ENCODE measurements around the gene CHST12. TPM values are rescaled to one million over a fixed set of nuclear protein-coding genes. Genes with fewer than 3 reads are reported as not detected.

Gene CHST12
- total and polyA plus RNA-seq, 2 of the 4 experiments (the other 2 are of a cell fraction) = 3.8 to 27.0 TPM

DNA sequence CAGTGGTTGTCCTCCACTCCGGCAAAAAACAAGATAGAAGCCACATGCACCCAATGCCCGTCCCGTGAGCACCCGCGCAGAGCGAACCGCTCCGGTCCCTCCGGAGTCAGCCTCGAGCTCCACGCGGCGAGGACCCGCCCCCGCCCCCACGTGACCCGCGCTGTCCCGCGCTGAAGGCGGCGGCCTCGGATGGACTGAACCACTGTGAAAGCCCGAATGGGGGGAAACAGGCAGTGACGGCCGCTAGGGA lies 49.5 kb upstream of the CHST12 start:
- H3K36me3 ChIP-seq (ENCODE audit: control insufficient read depth, insufficient read depth, low read length) = peaks cover 5% of the 10 kb centered on the region
- peak overlapping the region; percentile 100 for H2BK120ac ChIP-seq (ENCODE audit: low read depth, low read length)
- H2BK15ac ChIP-seq (ENCODE audit: low read depth, low read length) = peak overlapping the region; percentile 96; the same call in 2 of the 3 replicates
- peak overlapping the region; percentile 98 for H3K18ac ChIP-seq (ENCODE audit: low read depth, low read length)
- H3K27ac ChIP-seq (ENCODE audit: insufficient read depth, low read length) = peak overlapping the region; percentile 96
- POLR2A ChIA-PET (ENCODE audit: unreplicated experiment) = interaction anchor here (0.6 kb wide), 2 partner anchors 17 to 79 kb away, joined by 3 read pairs; no protein-coding TSS in a partner anchor
- peak overlapping the region; percentile 87 to 99 for H4K8ac ChIP-seq (ENCODE audit: low read depth in 2 of 2, low read length in 2 of 2)
- peak overlapping the region; percentile 59 for H2AK9ac ChIP-seq (replicated peaks; ENCODE audit: low read depth, low read length, poor library complexity)
- H2BK5ac ChIP-seq (ENCODE audit: low read depth, low read length, poor library complexity, severe bottlenecking) = peak overlapping the region; percentile 97
- peak overlapping the region; percentile 96 for H4K5ac ChIP-seq (ENCODE audit: low read depth, low read length)
- H3K79me1 ChIP-seq (ENCODE audit: low read depth in 1 of 2, low read length in 2 of 2) = peaks cover 2 to 35% of the 10 kb centered on the region in 2 experiments; a peak in 3 of 4 replicates
- intact Hi-C loops (cut with micrococcal nuclease) = no loop called here
- peak; percentile 78 for ATAC-seq (ENCODE audit: low read depth)
- H3K9me3 ChIP-seq (ENCODE audit: control insufficient read depth, insufficient read depth, low read length) = no peaks in the 10 kb centered on the region
- peak overlapping the region; percentile 61 for H2AK5ac ChIP-seq (ENCODE audit: low read depth, low read length)
- peak overlapping the region; percentile 100 for H3K23ac ChIP-seq (ENCODE audit: low read depth, low read length)
- CTCF ChIA-PET = no interaction called here
- peak overlapping the region; percentile 100 for H3K56ac ChIP-seq (ENCODE audit: extremely low read depth, insufficient read depth, low read length)
- H3K14ac ChIP-seq (replicated peaks; ENCODE audit: low read depth, low read length) = peak overlapping the region; percentile 99
- peaks cover 3% of the 10 kb centered on the region for H3K4me1 ChIP-seq (ENCODE audit: control insufficient read depth, insufficient read depth, low read length)
- peaks cover 12% of the 10 kb centered on the region for H3K9me1 ChIP-seq (ENCODE audit: insufficient read depth, low read length)
- H4K20me1 ChIP-seq (ENCODE audit: insufficient read depth, low read length) = peaks cover 41% of the 10 kb centered on the region
- BruUV-seq (replicated peaks) = no TSS peak
- H3K27me3 ChIP-seq (ENCODE audit: control insufficient read depth, insufficient read depth, low read length) = no peaks in the 10 kb centered on the region
- in situ Hi-C loops (cut with MboI; ENCODE audit: low sequenced_read_pairs) = no loop called here
- peak overlapping the region; percentile 99 for H3K9ac ChIP-seq (ENCODE audit: low read depth, low read length)
- dilution Hi-C loops (cut with HindIII; ENCODE audit: low sequenced_read_pairs, unreplicated experiment) = no loop called here
- peak overlapping the region; percentile 100 for H2BK20ac ChIP-seq (ENCODE audit: low read depth, low read length)
- H3K4me3 ChIP-seq (ENCODE audit: insufficient read depth, low read depth, low read length) = peak overlapping the region; percentile 55
- 0% methylated on average over 6 of the region's 26 CpGs; no CpG with 5 or more reads in 1 of the 2 experiments for WGBS, 2 experiments (ENCODE audit: extremely low coverage in 2 of 2, insufficient read length in 1 of 2)
- peak; percentile 86 for DNase-seq
- H4K91ac ChIP-seq (ENCODE audit: insufficient read depth, low read depth, low read length) = peak overlapping the region; percentile 99
- TF ChIP-seq, protein P1, sequence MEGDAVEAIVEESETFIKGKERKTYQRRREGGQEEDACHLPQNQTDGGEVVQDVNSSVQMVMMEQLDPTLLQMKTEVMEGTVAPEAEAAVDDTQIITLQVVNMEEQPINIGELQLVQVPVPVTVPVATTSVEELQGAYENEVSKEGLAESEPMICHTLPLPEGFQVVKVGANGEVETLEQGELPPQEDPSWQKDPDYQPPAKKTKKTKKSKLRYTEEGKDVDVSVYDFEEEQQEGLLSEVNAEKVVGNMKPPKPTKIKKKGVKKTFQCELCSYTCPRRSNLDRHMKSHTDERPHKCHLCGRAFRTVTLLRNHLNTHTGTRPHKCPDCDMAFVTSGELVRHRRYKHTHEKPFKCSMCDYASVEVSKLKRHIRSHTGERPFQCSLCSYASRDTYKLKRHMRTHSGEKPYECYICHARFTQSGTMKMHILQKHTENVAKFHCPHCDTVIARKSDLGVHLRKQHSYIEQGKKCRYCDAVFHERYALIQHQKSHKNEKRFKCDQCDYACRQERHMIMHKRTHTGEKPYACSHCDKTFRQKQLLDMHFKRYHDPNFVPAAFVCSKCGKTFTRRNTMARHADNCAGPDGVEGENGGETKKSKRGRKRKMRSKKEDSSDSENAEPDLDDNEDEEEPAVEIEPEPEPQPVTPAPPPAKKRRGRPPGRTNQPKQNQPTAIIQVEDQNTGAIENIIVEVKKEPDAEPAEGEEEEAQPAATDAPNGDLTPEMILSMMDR (conservative IDR thresholded peaks at IDR 0.05; ENCODE audit: low read depth, low read length) = no peak
- TF ChIP-seq NFE2L2 (IDR thresholded peaks at IDR 0.05; ENCODE audit: low read depth, low read length) (0 out of 2 replicates have a peak, but pooled peaks have one; percentile 2), BHLHE40 (IDR thresholded peaks at IDR 0.05; ENCODE audit: low read depth, low read length) (peak; percentile 93; the same call in 1 of the 2 replicates), CHD1 (IDR thresholded peaks at IDR 0.05; ENCODE audit: low read depth, low read length) (no peak), FOS (IDR thresholded peaks at IDR 0.05; ENCODE audit: low read depth, low read length) (peak; percentile 13; the same call in 1 of the 2 replicates), RAD21 (IDR thresholded peaks at IDR 0.05; ENCODE audit: low read length) (no peak), MXI1 (IDR thresholded peaks at IDR 0.05; ENCODE audit: borderline replicate concordance, low read depth, low read length) (peak; percentile 96; the same call in 1 of the 2 replicates), MAZ (IDR thresholded peaks at IDR 0.05; ENCODE audit: borderline replicate concordance, low read depth, low read length) (peak; percentile 44; the same call in 1 of the 2 replicates), USF2 (IDR thresholded peaks at IDR 0.05; ENCODE audit: low read depth, low read length) (peak; percentile 99), RFX5 (IDR thresholded peaks at IDR 0.05; ENCODE audit: low read depth, low read length) (no peak)
- TF ChIP-seq, protein P2, sequence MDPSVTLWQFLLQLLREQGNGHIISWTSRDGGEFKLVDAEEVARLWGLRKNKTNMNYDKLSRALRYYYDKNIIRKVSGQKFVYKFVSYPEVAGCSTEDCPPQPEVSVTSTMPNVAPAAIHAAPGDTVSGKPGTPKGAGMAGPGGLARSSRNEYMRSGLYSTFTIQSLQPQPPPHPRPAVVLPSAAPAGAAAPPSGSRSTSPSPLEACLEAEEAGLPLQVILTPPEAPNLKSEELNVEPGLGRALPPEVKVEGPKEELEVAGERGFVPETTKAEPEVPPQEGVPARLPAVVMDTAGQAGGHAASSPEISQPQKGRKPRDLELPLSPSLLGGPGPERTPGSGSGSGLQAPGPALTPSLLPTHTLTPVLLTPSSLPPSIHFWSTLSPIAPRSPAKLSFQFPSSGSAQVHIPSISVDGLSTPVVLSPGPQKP (IDR thresholded peaks at IDR 0.05; ENCODE audit: borderline replicate concordance, low read depth, low read length) = no peak
- peak overlapping the region; percentile 99 for H3K4ac ChIP-seq (ENCODE audit: low read depth, low read length)
- peak overlapping the region; percentile 90 for H3K4me2 ChIP-seq (ENCODE audit: low read depth, low read length)
- peak overlapping the region; percentile 95 for H2AFZ ChIP-seq (replicated peaks; ENCODE audit: low read length, poor library complexity)

Measured in IMR-90 (cell line).